ENCODE results near the gene FOXN3.

FOXN3 gene

DNA sequence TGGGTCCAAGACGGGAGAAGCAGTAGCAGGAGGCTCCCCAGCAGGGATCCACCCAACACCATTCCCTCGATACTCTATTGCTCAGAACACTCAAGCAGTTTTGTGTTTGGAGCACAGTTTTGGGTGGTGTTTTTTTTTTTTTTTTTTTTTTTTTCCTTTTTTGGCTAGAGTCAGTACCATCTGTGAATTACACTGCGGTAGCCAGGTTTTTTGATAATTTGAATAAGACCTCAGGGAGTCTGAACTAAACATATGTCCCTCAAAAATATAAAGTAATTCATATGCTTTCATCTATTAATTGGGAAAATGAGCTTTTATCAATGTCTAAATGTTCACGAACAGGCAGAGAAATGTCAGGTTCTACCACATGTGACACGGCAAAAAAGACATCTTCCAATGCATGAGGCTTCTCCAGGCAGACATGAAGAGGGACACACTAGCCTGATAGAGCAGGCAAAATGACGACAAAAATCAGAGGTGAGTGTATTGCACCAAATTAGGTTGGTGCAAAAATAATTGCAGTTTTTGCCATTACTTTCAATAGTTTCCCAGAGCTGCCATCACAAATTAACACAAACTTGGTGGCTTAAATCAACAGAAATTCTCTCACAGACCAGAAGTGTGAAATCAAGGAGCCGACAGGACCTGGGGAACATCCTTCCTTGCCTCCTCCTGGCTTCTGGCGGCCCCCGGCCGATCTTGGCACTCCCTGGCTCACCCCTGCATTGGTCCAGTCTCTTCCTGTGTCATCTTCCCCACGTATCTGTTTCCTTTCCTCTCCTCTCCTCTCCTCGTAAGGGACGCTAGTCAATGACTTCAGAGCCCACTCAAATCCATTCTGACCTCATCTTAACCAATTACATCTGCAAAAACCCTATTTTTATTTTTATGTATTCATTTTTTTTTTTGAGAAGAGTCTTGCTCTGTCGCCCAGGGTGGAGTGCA, 33.9 kb downstream of the FOXN3 start:
- DNase-seq (ENCODE audit: low read depth) = no peak

DNA sequence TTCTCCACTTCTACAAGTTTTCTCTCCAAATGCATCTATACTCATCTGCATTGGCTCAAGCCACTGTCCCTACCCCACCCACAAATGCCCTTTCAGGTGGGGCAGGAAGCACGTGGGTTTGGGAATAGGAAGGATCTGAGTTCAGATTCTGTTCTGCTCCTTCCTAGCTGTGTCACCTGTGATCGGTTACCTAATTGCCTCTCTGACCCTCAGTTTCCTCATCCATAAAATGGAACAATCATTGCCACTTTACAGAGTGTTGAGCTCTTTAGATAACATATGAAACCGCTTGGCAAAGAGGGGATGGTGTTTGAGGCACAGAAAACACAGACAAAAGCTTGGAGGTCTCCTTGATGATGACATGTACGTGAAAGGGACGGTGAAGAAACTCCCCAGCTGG, 34.5 kb downstream of the FOXN3 start:
- DNase-seq (ENCODE audit: low read depth) = no peak

DNA sequence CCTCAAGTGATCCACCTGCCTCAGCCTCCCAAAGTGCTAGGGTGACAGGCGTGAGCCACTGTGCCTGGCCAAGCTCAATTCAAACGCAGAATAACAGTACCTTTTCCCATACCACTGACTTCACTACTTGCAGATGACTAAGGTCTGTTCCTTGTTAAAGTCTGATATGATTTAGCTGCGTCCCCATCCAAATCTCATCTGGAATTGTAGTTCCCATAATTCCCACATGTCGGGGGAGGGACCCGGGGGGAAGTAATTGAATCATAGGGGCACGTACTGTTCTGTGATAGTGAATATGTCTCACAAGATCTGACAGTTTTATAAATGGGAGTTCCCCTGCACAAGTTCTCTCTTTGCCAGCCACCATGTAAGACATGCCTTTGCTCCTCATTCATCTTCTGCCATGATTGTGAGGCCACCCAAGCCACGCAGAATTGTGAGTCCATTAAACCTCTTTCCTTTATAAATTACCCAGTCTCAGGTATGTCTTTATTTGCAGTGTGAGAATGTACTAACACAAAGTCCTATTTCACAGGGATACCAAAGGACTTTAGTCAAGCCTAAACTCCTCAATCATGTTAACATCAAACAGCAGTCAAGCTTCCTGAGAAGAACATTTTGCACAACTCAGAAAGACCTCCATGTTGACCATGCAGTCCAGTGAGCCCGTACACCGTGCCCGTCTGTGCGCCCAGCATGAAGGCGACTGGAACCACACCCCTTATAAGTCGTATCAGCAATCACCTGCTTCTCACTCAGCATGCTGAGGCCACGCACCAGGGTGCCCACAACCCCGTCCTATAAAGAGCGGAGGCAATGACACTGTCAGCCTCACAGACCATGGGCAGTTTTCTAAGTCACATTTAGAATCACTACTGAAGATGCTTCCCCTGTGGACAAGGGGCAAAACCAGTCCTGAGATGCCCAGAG, 36.9 kb downstream of the FOXN3 start:
- DNase-seq (ENCODE audit: low read depth) = no peak

DNA sequence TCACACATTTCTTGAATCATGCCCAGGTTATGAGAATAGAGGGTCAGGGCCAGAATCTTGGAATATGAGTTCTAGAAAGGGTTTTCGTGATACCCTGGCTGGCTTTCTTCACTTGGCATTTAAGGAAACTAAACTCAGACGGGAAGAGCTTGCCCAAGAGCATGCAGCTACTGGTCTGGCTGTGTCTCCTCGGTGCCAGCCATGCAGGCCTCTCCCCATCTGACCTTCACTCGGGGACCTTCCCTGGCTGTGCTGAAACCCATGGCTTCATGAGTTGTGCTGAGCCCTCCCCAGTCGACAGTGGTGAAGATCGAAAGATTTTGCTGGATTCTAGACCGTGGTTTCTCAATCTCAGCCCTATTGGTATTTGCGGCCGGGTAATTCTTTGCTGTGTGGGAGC, 38.0 kb downstream of the FOXN3 start:
- no peak for DNase-seq (ENCODE audit: low read depth)

DNA sequence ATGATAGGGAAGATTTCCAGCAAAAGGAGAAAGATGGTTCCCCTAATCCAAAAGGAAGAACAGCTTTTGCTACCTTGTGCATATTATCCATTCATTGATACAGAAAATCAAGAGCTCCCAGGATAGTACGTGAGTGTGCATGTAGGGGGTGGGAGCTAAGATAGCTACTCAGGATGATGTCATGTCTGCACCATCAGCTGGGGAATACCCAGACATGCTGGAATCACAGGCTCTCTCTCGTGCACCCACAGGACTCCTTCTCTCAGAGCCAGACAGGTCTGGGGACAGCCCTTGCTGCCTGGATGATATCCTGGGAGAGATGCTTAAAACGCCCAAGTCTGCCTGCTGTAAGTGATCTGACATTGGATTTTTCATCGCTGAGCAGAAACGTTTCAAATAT, 38.9 kb downstream of the FOXN3 start:
- DNase-seq (ENCODE audit: low read depth) = peak; percentile 33

DNA sequence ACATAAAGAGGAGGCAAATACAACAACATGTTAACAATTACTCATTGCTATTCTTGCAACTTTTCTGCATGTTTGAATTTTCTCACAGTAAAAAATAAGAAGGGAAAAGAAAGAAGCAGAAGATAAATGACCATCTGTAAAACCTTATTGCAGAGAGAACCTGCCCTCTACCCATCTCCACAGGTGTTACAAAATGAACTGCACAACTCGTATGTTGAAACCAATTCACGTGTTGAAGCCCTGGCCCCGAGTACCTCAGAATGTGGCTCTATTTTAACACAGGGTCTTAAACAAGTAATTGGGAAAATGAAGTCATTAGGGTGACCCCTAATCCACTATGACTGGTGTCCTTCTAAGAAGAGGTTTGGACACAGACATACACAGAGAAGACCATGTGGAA, 39.5 kb downstream of the FOXN3 start:
- no peak for DNase-seq (ENCODE audit: low read depth)

DNA sequence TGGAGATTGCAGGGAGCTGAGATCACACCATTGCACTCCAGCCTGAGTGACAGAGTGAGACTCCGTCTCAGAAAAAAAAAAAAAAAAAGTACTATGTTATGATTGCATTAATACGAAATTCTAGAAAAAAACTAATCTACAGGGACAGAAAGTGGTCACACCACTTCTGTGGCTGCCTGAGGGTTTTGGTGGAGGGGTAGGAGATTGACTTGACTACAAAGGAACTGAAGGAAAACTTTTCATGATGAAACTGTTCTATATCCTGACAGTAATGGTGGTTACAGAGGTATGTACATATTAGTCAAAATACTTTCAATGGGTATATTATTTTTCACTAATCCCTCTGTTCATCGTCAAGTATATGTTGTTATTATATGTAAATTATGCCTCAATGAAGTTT, 42.1 kb downstream of the FOXN3 start:
- no peak for DNase-seq (ENCODE audit: low read depth)

DNA sequence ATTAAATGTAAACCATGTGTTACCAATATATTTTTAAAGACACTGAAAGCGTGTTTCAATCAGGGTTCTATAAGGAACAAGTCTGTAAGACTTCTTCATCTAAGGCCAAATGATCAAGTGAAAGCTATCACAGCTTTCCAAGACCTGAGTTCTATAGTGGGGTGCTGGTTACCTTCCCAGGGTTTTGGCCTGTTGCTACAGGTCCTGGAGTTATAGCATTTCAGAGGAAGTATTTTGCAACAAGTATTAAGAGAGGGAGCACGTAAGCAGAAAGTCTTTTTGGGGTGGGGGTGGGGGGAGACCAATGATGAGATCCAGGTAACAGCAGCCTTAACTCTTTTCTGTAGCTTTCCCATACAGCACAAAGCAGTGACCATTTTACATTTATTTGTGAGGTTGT, 43.8 kb downstream of the FOXN3 start:
- no peak for DNase-seq (ENCODE audit: low read depth)

DNA sequence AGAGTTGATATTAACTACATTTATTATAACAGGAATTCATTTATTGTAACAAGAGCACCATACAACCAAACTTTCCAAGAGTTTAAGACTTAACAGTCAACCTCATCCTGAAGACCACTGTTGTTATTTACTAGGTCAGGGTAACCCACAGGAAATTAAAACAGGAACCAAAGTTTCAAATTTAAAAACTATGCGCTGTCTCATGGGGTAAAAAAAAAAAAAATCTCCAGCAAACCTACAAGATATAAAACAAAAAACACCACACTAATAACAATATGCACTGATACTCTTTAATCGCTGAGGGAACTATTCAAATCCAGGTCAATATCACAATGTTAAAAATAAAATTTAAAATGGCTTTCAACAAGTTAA, 44.5 kb downstream of the FOXN3 start:
- DNase-seq (ENCODE audit: low read depth) = no peak

DNA sequence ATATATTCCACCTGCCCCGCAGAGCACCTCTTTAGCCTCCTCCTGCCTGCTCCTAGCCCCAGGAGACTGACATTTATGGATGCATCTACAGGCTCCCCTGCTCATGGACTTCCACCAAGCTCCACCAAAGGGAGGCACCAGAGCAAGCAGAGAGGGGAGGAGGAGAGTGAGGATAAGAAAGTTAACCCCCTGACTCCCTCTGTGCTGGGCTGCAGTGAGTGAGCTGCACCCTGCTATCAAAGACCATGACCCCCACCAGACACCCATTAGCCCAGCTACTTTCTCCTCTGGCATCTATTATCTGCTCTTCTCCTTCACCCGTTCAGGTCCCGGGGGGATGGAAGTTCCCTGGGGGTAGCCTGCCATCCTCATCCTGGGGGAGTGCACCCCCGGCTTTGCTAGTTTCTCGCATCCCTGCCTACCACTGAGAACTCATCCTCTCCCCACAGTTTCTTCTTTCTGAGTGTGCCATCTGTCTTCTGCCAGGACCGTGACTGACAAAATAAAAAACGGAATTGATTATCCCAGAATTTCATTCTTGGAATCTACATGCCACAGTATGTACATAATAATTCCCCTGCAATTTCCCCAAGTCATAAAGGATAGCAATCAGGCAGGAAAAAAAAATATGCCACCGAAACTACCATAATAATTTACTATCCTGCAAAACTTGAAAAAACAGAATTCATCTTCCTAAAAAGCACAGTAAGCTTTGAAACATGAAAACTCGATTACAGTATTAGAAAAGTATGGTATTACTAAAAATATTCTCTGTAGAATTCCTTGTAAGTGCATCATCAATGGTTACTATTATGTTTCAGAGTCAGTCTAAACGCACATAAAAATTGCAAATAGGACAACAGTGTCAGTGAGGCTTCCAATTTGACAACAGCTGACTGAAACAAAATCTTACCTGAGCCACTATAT, 45.2 kb downstream of the FOXN3 start:
- no peak for DNase-seq (ENCODE audit: low read depth)

DNA sequence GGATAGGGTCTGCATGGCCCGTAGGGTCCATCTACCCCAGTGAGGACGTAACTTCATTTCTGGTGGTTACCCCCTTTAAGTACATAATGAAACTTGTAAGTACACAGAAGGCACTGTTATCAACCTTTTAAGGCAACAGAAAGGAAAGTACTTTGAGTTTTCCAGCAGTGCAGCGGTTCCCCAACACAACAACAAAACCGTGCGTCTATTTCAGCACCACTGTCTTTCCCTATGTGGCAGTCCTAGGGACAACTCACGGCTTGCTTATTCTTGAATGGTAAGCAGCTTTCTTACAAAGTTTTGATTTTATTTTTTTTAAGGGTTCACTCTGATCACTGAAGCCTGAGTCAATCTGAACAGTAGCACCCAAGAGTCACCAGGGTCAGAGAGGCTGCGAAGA, 46.3 kb downstream of the FOXN3 start:
- DNase-seq (ENCODE audit: low read depth) = no peak

DNA sequence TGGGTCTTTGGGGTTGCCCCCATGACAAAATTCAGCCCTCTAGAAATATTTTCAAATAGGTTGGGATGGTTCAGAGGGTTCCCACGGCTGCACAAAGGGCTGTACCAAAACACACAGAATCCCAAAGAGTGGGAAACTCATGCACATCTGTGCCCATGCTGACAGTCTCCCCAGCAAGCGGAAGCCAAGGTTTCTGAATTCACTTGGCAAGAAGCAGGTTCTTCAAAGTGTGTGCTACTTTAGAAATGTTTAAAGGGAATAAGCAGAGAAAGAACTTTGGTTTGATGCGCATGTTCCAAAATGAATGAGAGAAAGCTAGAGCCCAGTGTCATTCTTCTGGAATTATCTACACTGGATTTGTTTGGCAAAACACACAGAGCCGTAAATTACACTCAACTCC, 46.7 kb downstream of the FOXN3 start:
- no peak for DNase-seq (ENCODE audit: low read depth)

DNA sequence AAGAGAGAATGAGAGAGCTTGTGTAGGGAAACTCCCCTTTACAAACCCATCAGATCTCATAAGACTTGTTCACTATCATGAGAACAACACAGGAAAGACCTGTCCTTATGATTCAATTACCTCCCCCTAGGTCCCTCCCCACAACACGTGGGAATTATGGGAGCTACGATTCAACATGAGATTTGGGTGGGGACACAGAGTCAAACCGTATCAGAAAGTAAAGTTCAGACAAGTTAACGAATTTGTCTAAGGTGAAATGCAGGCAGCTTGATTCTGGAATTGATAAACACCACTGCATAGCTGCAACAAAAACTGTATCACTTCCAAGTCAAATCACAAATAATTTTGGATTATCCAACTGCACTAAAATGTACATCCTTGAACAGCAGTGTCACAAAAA, 47.4 kb downstream of the FOXN3 start:
- no peak for DNase-seq (ENCODE audit: low read depth)

DNA sequence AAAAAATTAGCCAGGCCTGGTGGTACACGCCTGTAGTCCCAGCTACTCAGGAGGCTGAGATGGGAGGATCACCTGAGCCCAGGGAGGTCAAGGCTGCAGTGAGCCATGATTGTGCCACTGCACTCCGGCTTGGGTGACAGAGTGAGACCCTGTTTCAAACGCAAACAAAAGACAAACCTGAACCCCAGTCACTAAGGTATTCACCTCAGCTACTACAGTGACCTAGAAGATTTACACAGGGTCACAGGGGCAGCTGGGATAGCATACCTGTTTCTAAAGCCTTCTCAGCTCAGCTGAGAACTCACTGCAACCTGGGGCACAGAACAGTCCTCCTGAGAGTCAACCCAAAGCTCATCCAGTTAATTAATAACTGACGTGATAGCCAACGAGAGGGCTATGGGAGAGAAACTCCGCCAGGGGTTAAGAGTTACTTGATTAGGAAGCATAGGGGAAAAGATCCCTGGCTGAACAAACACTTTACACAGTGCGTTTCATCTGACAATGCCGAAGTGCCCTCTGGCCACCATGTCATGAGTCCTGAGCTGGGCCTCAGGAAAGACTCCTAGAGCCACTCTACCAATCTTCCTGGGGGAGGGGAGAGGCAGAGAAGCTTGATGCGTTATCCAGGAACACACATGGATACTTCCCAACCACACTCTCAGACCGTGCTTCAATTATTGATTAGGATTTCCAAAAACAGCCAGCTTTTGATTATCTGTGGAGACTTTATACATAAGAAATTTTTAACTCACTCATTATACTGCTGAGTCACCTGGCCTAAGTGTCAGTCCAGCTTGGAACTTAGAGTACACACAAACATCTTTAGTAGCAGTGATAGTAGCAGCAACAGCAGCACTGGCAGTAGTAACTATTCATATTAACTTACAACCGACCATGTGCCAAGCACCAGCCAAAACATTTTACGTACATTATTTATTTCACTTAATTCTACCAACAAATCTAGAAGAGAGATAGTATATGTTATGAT, 48.2 kb downstream of the FOXN3 start:
- DNase-seq (ENCODE audit: low read depth) = no peak

DNA sequence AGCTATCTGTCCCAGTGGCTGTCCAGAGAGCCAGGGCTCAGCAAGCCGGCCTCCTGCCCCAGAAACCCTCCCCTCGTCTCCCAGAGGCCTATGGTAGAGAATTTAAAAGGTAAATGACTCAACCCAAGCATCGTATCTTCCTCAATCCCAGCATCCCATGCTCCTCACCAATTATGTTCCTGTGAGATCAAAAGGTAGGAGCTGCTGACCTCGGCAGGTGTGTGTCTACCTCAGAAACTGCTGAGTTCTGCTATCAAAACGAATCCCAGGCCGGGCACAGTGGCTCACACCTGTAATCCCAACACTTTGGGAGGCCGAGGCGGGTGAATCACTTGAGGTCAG, 49.3 kb downstream of the FOXN3 start:
- no peak for DNase-seq (ENCODE audit: low read depth)

DNA sequence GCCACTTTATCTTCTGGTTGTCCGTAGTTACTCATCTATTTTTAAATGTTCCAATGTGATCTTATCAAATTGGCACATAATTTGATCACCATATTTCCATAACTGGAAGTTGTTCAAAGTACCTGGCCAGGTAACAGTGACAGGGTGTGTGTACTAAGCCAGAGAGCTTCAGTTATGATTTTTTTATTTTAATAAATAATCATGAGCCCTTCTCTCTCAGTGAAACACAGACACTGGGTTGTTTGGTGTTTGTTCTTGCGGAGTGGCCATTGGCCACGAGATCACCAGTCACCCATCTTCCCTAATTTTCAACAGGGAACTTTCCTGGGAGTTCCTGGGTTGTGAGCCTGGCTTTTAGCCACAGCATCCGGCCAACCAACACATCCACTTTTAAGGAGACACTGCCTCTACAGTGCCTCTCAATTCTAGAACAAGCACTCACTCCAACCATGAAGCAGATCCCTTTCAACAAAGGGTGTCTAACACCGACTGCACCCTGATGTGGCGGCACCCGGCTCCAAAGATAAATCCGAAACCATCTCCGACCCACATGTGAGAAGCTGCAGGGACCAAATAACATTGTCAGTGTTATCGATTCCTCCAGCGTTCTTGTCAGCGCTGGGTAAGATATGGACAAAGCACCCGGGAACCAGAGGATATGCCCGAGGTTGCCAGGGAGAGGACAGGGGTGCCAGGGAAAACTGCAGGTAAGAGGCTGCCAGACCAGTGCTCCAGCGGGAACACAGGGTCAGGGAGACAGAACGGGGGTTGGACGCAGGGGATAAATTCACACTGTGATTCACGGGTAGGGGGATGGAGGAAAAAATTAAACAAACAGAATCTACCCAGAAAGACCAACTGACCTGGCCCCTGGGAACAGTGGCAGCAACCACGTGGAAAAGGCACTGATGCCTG, 49.9 kb downstream of the FOXN3 start:
- no peak for DNase-seq (ENCODE audit: low read depth)

DNA sequence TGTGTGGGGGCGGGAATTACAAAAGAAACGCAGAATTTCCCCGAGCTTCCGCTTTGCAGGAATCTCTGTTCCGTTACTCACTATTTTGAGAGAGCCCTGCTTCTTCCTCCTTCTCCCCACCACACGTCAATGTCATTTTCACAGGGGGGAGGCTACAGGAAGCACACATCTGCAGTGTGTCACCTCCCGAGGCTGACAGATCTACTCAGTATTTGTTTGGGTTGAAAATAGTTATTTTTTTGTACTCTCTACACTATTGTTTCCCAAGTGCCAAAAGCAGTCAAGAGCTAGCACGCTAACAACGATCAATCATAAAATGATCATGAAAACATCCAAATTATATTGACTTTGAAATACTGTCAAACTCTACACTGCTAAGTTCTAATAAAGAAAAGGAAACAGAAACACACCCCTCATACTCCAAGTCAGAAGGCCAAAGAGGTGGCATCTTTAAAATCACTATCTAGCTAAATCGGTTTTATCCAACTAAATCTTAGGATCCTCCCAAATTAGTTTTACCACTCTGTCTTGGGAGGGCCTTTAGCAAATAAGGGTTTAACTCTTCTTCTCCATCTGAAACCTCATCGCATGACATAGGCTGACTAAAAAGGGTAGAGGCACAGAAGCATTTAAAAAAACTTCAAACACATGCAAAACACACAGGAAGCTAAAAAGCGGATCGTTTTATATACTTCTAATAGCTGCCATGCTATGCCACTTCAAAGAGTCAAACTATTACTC, 51.8 kb downstream of the FOXN3 start:
- DNase-seq (ENCODE audit: low read depth) = peak; percentile 59

DNA sequence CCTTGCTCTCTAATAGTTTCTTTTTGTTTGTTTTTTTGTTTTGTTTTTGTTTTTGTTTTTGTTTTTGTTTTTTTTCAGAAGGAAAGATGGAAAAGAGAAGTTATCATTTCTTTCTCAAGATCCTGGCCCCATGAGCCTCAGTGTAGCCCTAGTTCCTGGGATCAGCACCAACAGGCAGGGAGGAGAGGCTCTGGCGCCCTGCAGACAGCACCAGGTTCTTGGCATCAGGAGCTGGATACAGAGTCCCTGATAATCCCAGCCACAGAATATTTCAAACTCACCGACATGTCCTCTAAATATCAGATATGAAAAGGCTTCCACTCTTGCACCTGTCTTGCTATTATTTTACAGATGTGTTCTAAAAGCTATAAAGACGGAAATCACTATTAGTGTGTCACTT, 52.7 kb downstream of the FOXN3 start:
- DNase-seq (ENCODE audit: low read depth) = no peak

DNA sequence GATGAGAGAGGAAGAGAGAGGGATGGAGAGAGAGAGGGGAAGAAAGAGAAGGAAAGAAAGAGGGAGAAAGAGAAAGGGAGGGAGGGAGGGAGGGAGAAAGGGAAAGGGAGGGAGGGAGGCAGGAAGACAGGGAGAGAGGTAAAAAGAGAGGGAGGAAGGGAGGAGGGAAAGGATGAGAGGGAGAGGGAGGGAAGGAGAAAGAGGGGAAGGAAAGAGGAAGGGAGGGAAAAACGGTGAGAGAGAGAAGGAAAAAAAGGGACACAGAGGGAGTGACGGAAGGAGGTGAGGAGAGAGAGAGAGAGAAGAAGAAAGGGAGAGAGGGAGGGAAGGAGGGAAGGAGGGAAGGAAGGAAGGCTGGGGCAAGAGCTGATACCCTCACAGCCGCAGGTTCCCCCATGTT, 56.8 kb downstream of the FOXN3 start:
- DNase-seq (ENCODE audit: low read depth) = no peak
